Upper lobe of right lung (tissue), 1 donor: ENCODE results near the gene USB1. TPM values are rescaled to one million over a fixed set of nuclear protein-coding genes. Genes with fewer than 3 reads are reported as not detected.

Experiments
- ATAC-seq: fragments of 200-7000 bp; cut with Tn5 transposase; one replicate; pipeline ENCODE4 v1.9.1; 2020; ENCODE audit warnings: mild to moderate bottlenecking, moderate library complexity
- DNase-seq: peaks from one replicate; pipeline ENCODE4 v3.0.0-alpha.2; 2020
- H3K27ac ChIP-seq: fragments of 200-600 bp; one replicate; pipeline ENCODE4 v1.8.0; 2022
- H3K27me3 ChIP-seq: fragments of 200-600 bp; one replicate; pipeline ENCODE4 v1.8.0; 2022; ENCODE audit warnings: mild to moderate bottlenecking
- H3K36me3 ChIP-seq: fragments of 200-600 bp; one replicate; pipeline ENCODE4 v1.8.0; 2022
- H3K4me1 ChIP-seq: fragments of 200-600 bp; one replicate; pipeline ENCODE4 v1.8.0; 2022
- H3K4me3 ChIP-seq: fragments of 200-600 bp; one replicate; pipeline ENCODE4 v1.8.0; 2022; ENCODE audit warnings: mild to moderate bottlenecking
- H3K9me3 ChIP-seq: fragments of 200-600 bp; one replicate; pipeline ENCODE4 v1.8.0; 2022
- CTCF ChIP-seq: fragments of 200-600 bp; IDR thresholded peaks from one replicate; pipeline ENCODE4 v1.8.0; 2022; ENCODE audit warnings: antibody characterized with exemption
- intact Hi-C: fragments of 100-400 bp; cut with DNase I; formaldehyde crosslinking; loops from one replicate; pipeline ENCODE4 v1.11.0; 2022
- total RNA-seq: library from RNA; stranded (reverse); fragmentation: NEBNext Ultra II Directional; extraction: Animal tissue kit (Norgen Biotek cat#: 25700); gene quantifications from one replicate; pipeline ENCODE4 v1.2.1, GENCODE V29; 2021
- donor health status: DM: no; HTN: yes; CAD: no; lungs with severe emphysema.

The USB1 gene
- total RNA-seq, 1 donor from 2014 or later: 37.4 TPM

GRCh38 chr16:57986196-57986595 lies 15.0 kb upstream of the USB1 start:
- intact Hi-C loops: no loop called here
- no peaks in the 10 kb centered on the region for H3K36me3 ChIP-seq
- TF ChIP-seq CTCF: no peak
- H3K27ac ChIP-seq: no peak overlapping the region
- H3K9me3 ChIP-seq: no peaks in the 10 kb centered on the region
- no peaks in the 10 kb centered on the region for H3K27me3 ChIP-seq
- no peak for DNase-seq
- no peak for ATAC-seq
- peak overlapping the region; percentile 57 for H3K4me3 ChIP-seq
- H3K4me1 ChIP-seq: no peaks in the 10 kb centered on the region

GRCh38 chr16:57987441-57988177 lies 13.6 kb upstream of the USB1 start:
- H3K36me3 ChIP-seq: no peaks in the 10 kb centered on the region
- intact Hi-C loops: no loop called here
- no peaks in the 10 kb centered on the region for H3K27me3 ChIP-seq
- TF ChIP-seq CTCF: no peak
- no peak overlapping the region for H3K27ac ChIP-seq
- H3K9me3 ChIP-seq: no peaks in the 10 kb centered on the region
- no peak for ATAC-seq
- no peak for DNase-seq
- H3K4me1 ChIP-seq: no peaks in the 10 kb centered on the region
- no peak overlapping the region for H3K4me3 ChIP-seq

- DNase-seq (no peak), ATAC-seq (no peak)
- Histone ChIP-seq H3K4me3 (no peak overlapping the region), H3K36me3 (no peaks in the 10 kb centered on the region), H3K27ac (no peak overlapping the region), H3K4me1 (peaks cover 8% of the 10 kb centered on the region), H3K9me3 (no peaks in the 10 kb centered on the region), H3K27me3 (no peaks in the 10 kb centered on the region)
- no peak for TF ChIP-seq CTCF
- intact Hi-C loops: no loop called here
Measured at GRCh38 chr16:57988929-57989328, 12.3 kb upstream of the USB1 start.

GRCh38 chr16:57991551-57992059 lies 9.6 kb upstream of the USB1 start:
- ATAC-seq: no peak
- Histone ChIP-seq H3K4me3 (no peak overlapping the region), H3K4me1 (peaks cover 21% of the 10 kb centered on the region), H3K27me3 (no peaks in the 10 kb centered on the region), H3K9me3 (no peaks in the 10 kb centered on the region), H3K36me3 (peaks cover 9% of the 10 kb centered on the region), H3K27ac (peak overlapping the region; percentile 42)
- DNase-seq: no peak
- intact Hi-C loops: no loop called here
- TF ChIP-seq CTCF: no peak

- peak overlapping the region; percentile 42 for H3K27ac ChIP-seq
- no peaks in the 10 kb centered on the region for H3K27me3 ChIP-seq
- no peaks in the 10 kb centered on the region for H3K9me3 ChIP-seq
- DNase-seq: peak; percentile 59
- H3K4me3 ChIP-seq: no peak overlapping the region
- H3K36me3 ChIP-seq: peaks cover 14% of the 10 kb centered on the region
- no peak for ATAC-seq
- TF ChIP-seq CTCF: no peak
- intact Hi-C loops: no loop called here
- peaks cover 21% of the 10 kb centered on the region for H3K4me1 ChIP-seq
Measured at GRCh38 chr16:57992084-57992483, 9.1 kb upstream of the USB1 start.
